ENCODE measurements around the gene TAS2R1. TPM values are rescaled to one million over a fixed set of nuclear protein-coding genes. Genes with fewer than 3 reads are reported as not detected.
"Not testable (repeated sequence)": the region's sequence is repeated elsewhere in the genome, so short reads cannot be mapped to it uniquely, and the experiment has no call there.

TAS2R1 gene
- total RNA-seq, 1 donor from 2014 or later = not detected

GRCh38 chr5:9604416-9604815 is 25.7 kb downstream of the TAS2R1 start:
- H3K4me3 ChIP-seq (ENCODE audit: low read depth, low read length) = no peak overlapping the region
- no peaks in the 10 kb centered on the region for H3K27me3 ChIP-seq (ENCODE audit: control insufficient read depth, insufficient read depth, low read length)
- no peak for DNase-seq (ENCODE audit: low read depth)
- H3K36me3 ChIP-seq (ENCODE audit: control insufficient read depth, insufficient read depth, low read length) = no peaks in the 10 kb centered on the region
- TF ChIP-seq CTCF (IDR thresholded peaks at IDR 0.05; ENCODE audit: insufficient read depth, low read length, poor library complexity, severe bottlenecking) = no peak

- TF ChIP-seq CTCF (IDR thresholded peaks at IDR 0.05; ENCODE audit: insufficient read depth, low read length, poor library complexity, severe bottlenecking) = no peak
- Histone ChIP-seq H3K4me3 (ENCODE audit: low read depth, low read length) (no peak overlapping the region), H3K36me3 (ENCODE audit: control insufficient read depth, insufficient read depth, low read length) (no peaks in the 10 kb centered on the region), H3K27me3 (ENCODE audit: control insufficient read depth, insufficient read depth, low read length) (peaks cover 2% of the 10 kb centered on the region)
- DNase-seq (ENCODE audit: low read depth) = no peak
Measured at GRCh38 chr5:9601055-9601739, 29.0 kb downstream of the TAS2R1 start.

GRCh38 chr5:9599391-9599790 is 30.8 kb downstream of the TAS2R1 start:
- Histone ChIP-seq H3K4me3 (ENCODE audit: low read depth, low read length) (no peak overlapping the region), H3K36me3 (ENCODE audit: control insufficient read depth, insufficient read depth, low read length) (no peaks in the 10 kb centered on the region), H3K27me3 (ENCODE audit: control insufficient read depth, insufficient read depth, low read length) (peaks cover 2% of the 10 kb centered on the region)
- no peak for DNase-seq (ENCODE audit: low read depth)
- TF ChIP-seq CTCF (IDR thresholded peaks at IDR 0.05; ENCODE audit: insufficient read depth, low read length, poor library complexity, severe bottlenecking) = no peak

GRCh38 chr5:9598329-9598728 is 31.8 kb downstream of the TAS2R1 start:
- not testable (repeated sequence) for H3K27me3 ChIP-seq (ENCODE audit: control insufficient read depth, insufficient read depth, low read length); DNase-seq (ENCODE audit: low read depth); H3K36me3 ChIP-seq (ENCODE audit: control insufficient read depth, insufficient read depth, low read length); H3K4me3 ChIP-seq (ENCODE audit: low read depth, low read length)

- not testable (repeated sequence) for DNase-seq (ENCODE audit: low read depth); H3K36me3 ChIP-seq (ENCODE audit: control insufficient read depth, insufficient read depth, low read length); H3K27me3 ChIP-seq (ENCODE audit: control insufficient read depth, insufficient read depth, low read length); H3K4me3 ChIP-seq (ENCODE audit: low read depth, low read length)
Measured at GRCh38 chr5:9597322-9597721, 32.8 kb downstream of the TAS2R1 start.

- Histone ChIP-seq H3K4me3 (ENCODE audit: low read depth, low read length) (no peak overlapping the region), H3K36me3 (ENCODE audit: control insufficient read depth, insufficient read depth, low read length) (no peaks in the 10 kb centered on the region)
- TF ChIP-seq CTCF (IDR thresholded peaks at IDR 0.05; ENCODE audit: insufficient read depth, low read length, poor library complexity, severe bottlenecking) = no peak
Measured at GRCh38 chr5:9596824-9597223, 33.3 kb downstream of the TAS2R1 start.

GRCh38 chr5:9596171-9596780 is 33.9 kb downstream of the TAS2R1 start:
- H3K4me3 ChIP-seq (ENCODE audit: low read depth, low read length) = no peak overlapping the region
- no peak for DNase-seq (ENCODE audit: low read depth)
- no peaks in the 10 kb centered on the region for H3K36me3 ChIP-seq (ENCODE audit: control insufficient read depth, insufficient read depth, low read length)
- peaks cover 2% of the 10 kb centered on the region for H3K27me3 ChIP-seq (ENCODE audit: control insufficient read depth, insufficient read depth, low read length)
- no peak for TF ChIP-seq CTCF (IDR thresholded peaks at IDR 0.05; ENCODE audit: insufficient read depth, low read length, poor library complexity, severe bottlenecking)

More at GRCh38 chr5:9596824-9597223, 33.3 kb downstream of the TAS2R1 start:
- H3K27me3 ChIP-seq (ENCODE audit: control insufficient read depth, insufficient read depth, low read length) = peaks cover 2% of the 10 kb centered on the region
- no peak for DNase-seq (ENCODE audit: low read depth)

Measured in kidney epithelial cell (primary cell).